ENCODE data around the gene ESCO1. TPM values are rescaled to one million over a fixed set of nuclear protein-coding genes. Genes with fewer than 3 reads are reported as not detected.

Gene ESCO1
- polyA plus RNA-seq, 1 donor (not counting 4 experiments of a cell fraction or from before 2014, with no cell fraction given), result 12.1 TPM

- no peaks in the 10 kb centered on the region for H3K9me1 ChIP-seq (ENCODE audit: control insufficient read depth, extremely low read depth, insufficient read depth, low read length)
- no peak overlapping the region for H3K27ac ChIP-seq (ENCODE audit: control insufficient read depth, insufficient read depth, low read length)
- no peaks in the 10 kb centered on the region for H3K79me2 ChIP-seq (ENCODE audit: control insufficient read depth, insufficient read depth, low read length)
- H3K27me3 ChIP-seq (ENCODE audit: control insufficient read depth, extremely low read depth, insufficient read depth, low read length), result no peaks in the 10 kb centered on the region
- dilution Hi-C loops (cut with MboI; ENCODE audit: extremely low pct_ligation_motif_present, low sequenced_read_pairs), result no loop called here
- H3K9me3 ChIP-seq (ENCODE audit: control insufficient read depth, low read depth, low read length), result no peaks in the 10 kb centered on the region
- H3K4me1 ChIP-seq (ENCODE audit: control insufficient read depth, extremely low read depth, insufficient read depth, low read length), result no peaks in the 10 kb centered on the region
- no peak overlapping the region for H3K4me2 ChIP-seq (ENCODE audit: control insufficient read depth, extremely low read depth, insufficient read depth, low read depth, low read length)
- TF ChIP-seq, protein P1, sequence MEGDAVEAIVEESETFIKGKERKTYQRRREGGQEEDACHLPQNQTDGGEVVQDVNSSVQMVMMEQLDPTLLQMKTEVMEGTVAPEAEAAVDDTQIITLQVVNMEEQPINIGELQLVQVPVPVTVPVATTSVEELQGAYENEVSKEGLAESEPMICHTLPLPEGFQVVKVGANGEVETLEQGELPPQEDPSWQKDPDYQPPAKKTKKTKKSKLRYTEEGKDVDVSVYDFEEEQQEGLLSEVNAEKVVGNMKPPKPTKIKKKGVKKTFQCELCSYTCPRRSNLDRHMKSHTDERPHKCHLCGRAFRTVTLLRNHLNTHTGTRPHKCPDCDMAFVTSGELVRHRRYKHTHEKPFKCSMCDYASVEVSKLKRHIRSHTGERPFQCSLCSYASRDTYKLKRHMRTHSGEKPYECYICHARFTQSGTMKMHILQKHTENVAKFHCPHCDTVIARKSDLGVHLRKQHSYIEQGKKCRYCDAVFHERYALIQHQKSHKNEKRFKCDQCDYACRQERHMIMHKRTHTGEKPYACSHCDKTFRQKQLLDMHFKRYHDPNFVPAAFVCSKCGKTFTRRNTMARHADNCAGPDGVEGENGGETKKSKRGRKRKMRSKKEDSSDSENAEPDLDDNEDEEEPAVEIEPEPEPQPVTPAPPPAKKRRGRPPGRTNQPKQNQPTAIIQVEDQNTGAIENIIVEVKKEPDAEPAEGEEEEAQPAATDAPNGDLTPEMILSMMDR (optimal IDR thresholded peaks at IDR 0.05 in 1 of 3, IDR thresholded peaks at IDR 0.05 in 1 of 3, conservative IDR thresholded peaks at IDR 0.05 in 1 of 3; ENCODE audit: extremely low read depth in 1 of 3, insufficient read depth in 2 of 3, low read length in 3 of 3), result no peak
- TF ChIP-seq EZH2 (IDR thresholded peaks at IDR 0.05; ENCODE audit: low read length), result no peak
- no peak overlapping the region for H3K4me3 ChIP-seq (ENCODE audit: control insufficient read depth in 2 of 3, extremely low read depth in 1 of 3, insufficient read depth in 2 of 3, low read depth in 1 of 3, low read length in 3 of 3)
- FAIRE-seq, result no peak
- no peak overlapping the region for H2AFZ ChIP-seq (ENCODE audit: control insufficient read depth, low read length)
- no peaks in the 10 kb centered on the region for H4K20me1 ChIP-seq (ENCODE audit: control insufficient read depth, extremely low read depth, insufficient read depth, low read length)
- no peak overlapping the region for H3K9ac ChIP-seq (ENCODE audit: control insufficient read depth, extremely low read depth, insufficient read depth, low read length)
- H3K36me3 ChIP-seq (ENCODE audit: control insufficient read depth in 2 of 2, extremely low read depth in 1 of 2, insufficient read depth in 2 of 2, low read length in 2 of 2), result no peaks in the 10 kb centered on the region
- DNase-seq (ENCODE audit: low read depth, low spot score), result no peak
Observed at GRCh38 chr18:21484851-21485636, 115.5 kb downstream of the ESCO1 start.

GRCh38 chr18:21483051-21483450 is 117.5 kb downstream of the ESCO1 start:
- no peaks in the 10 kb centered on the region for H3K79me2 ChIP-seq (ENCODE audit: control insufficient read depth, insufficient read depth, low read length)
- H3K4me2 ChIP-seq (ENCODE audit: control insufficient read depth, extremely low read depth, insufficient read depth, low read depth, low read length), result no peak overlapping the region
- no peak for DNase-seq (ENCODE audit: low read depth, low spot score)
- no peaks in the 10 kb centered on the region for H4K20me1 ChIP-seq (ENCODE audit: control insufficient read depth, extremely low read depth, insufficient read depth, low read length)
- no peak for FAIRE-seq
- no peaks in the 10 kb centered on the region for H3K9me3 ChIP-seq (ENCODE audit: control insufficient read depth, low read depth, low read length)
- no peaks in the 10 kb centered on the region for H3K27me3 ChIP-seq (ENCODE audit: control insufficient read depth, extremely low read depth, insufficient read depth, low read length)
- H3K36me3 ChIP-seq (ENCODE audit: control insufficient read depth in 2 of 2, extremely low read depth in 1 of 2, insufficient read depth in 2 of 2, low read length in 2 of 2), result no peaks in the 10 kb centered on the region
- dilution Hi-C loops (cut with MboI; ENCODE audit: extremely low pct_ligation_motif_present, low sequenced_read_pairs), result no loop called here
- H3K9me1 ChIP-seq (ENCODE audit: control insufficient read depth, extremely low read depth, insufficient read depth, low read length), result no peaks in the 10 kb centered on the region
- H2AFZ ChIP-seq (ENCODE audit: control insufficient read depth, low read length), result no peak overlapping the region
- TF ChIP-seq, protein P1 (optimal IDR thresholded peaks at IDR 0.05 in 1 of 3, IDR thresholded peaks at IDR 0.05 in 1 of 3, conservative IDR thresholded peaks at IDR 0.05 in 1 of 3; ENCODE audit: extremely low read depth in 1 of 3, insufficient read depth in 2 of 3, low read length in 3 of 3), result no peak
- no peak for TF ChIP-seq EZH2 (IDR thresholded peaks at IDR 0.05; ENCODE audit: low read length)
- no peak overlapping the region for H3K27ac ChIP-seq (ENCODE audit: control insufficient read depth, insufficient read depth, low read length)
- no peak overlapping the region for H3K4me3 ChIP-seq (ENCODE audit: control insufficient read depth in 2 of 3, extremely low read depth in 1 of 3, insufficient read depth in 2 of 3, low read depth in 1 of 3, low read length in 3 of 3)
- no peaks in the 10 kb centered on the region for H3K4me1 ChIP-seq (ENCODE audit: control insufficient read depth, extremely low read depth, insufficient read depth, low read length)
- no peak overlapping the region for H3K9ac ChIP-seq (ENCODE audit: control insufficient read depth, extremely low read depth, insufficient read depth, low read length)
